ENCODE data around the gene ZNF716. TPM values are rescaled to one million over a fixed set of nuclear protein-coding genes. Genes with fewer than 3 reads are reported as not detected.

Gene ZNF716
- total and polyA plus RNA-seq, 2 of the 13 experiments (the other 11 are each of a cell fraction or from before 2014, with no cell fraction given) = not detected

- TF ChIP-seq ETV5 (CRISPR knock-in tag; IDR thresholded peaks at IDR 0.05; ENCODE audit: borderline replicate concordance) (no peak), NCOR1 (IDR thresholded peaks at IDR 0.05; ENCODE audit: borderline replicate concordance, low read length) (no peak)
Observed at GRCh38 chr7:57414852-57415251, 35.1 kb upstream of the ZNF716 start (continued).

GRCh38 chr7:57415326-57415725, 34.7 kb upstream of the ZNF716 start:
- FAIRE-seq (no peak), ATAC-seq (no peak), DNase-seq (ENCODE audit: low spot score) (no peak)
- WGBS (ENCODE audit: low lambda C conversion rate) = no CpG with 5 or more reads among the region's 5 CpGs
- no TSS peak for BruUV-seq (replicated peaks)
- Histone ChIP-seq H3K9ac (ENCODE audit: insufficient read depth, low read depth, low read length) (no peak overlapping the region), H3K79me2 (ENCODE audit: insufficient read depth, low read length) (no peaks in the 10 kb centered on the region), H2AFZ (ENCODE audit: low read length) (no peak overlapping the region), H3K4me3 (replicated peaks in 1 of 3; ENCODE audit: insufficient read depth in 1 of 3, low read depth in 2 of 3, low read length in 3 of 3) (no peak overlapping the region), H4K20me1 (ENCODE audit: insufficient read depth, low read length) (no peaks in the 10 kb centered on the region), H3K9me3 (ENCODE audit: low read length) (peaks cover 85% of the 10 kb centered on the region), H3K4me1 (ENCODE audit: insufficient read depth, low read length) (no peaks in the 10 kb centered on the region), H3K36me3 (replicated peaks in 1 of 2; ENCODE audit: control insufficient read depth in 1 of 2, insufficient read depth in 2 of 2, low read length in 2 of 2) (no peaks in the 10 kb centered on the region), H3K27me3 (ENCODE audit: control insufficient read depth in 1 of 2, insufficient read depth in 2 of 2, low read length in 2 of 2) (no peaks in the 10 kb centered on the region), H3K4me2 (ENCODE audit: low read depth, low read length) (no peak overlapping the region), H3K27ac (ENCODE audit: extremely low read length, insufficient read depth, low read length) (no peak overlapping the region)
- POLR2A ChIA-PET = no interaction called here
- intact Hi-C loops (cut with micrococcal nuclease; ENCODE audit: unreplicated experiment) (no loop called here), in situ Hi-C loops (cut with HindIII; ENCODE audit: extremely low pct_ligation_motif_present, low pct_unique_long_range_greater_than_20kb) (no loop called here)
- TF ChIP-seq ZNF503 (CRISPR knock-in tag; IDR thresholded peaks at IDR 0.05) (no peak), ZNF318 (CRISPR knock-in tag; IDR thresholded peaks at IDR 0.05) (no peak), DDIT3 (CRISPR knock-in tag; IDR thresholded peaks at IDR 0.05) (no peak), ZBTB8A (CRISPR knock-in tag; IDR thresholded peaks at IDR 0.05; ENCODE audit: borderline replicate concordance, low read depth) (no peak), MATR3 (CRISPR knock-in tag; IDR thresholded peaks at IDR 0.05) (no peak), ZNF44 (CRISPR knock-in tag; IDR thresholded peaks at IDR 0.05) (no peak), ESRRA (CRISPR knock-in tag; IDR thresholded peaks at IDR 0.05; ENCODE audit: low read depth) (no peak)
- CTCF ChIA-PET (ENCODE audit: low intra/inter-chr PET ratio, low total read pairs) = no interaction called here
